IPS-11a (cell line): ENCODE data around the gene APRT.
A peak's percentile ranks its signal among the peaks of the same experiment; 100 is the strongest.

ENCODE experiments used
- H3K4me3 ChIP-seq: one replicate; pipeline ENCODE4 v1.5.1; 2013; ENCODE audit warnings: low read depth, low read length, control low read depth

APRT gene

DNA sequence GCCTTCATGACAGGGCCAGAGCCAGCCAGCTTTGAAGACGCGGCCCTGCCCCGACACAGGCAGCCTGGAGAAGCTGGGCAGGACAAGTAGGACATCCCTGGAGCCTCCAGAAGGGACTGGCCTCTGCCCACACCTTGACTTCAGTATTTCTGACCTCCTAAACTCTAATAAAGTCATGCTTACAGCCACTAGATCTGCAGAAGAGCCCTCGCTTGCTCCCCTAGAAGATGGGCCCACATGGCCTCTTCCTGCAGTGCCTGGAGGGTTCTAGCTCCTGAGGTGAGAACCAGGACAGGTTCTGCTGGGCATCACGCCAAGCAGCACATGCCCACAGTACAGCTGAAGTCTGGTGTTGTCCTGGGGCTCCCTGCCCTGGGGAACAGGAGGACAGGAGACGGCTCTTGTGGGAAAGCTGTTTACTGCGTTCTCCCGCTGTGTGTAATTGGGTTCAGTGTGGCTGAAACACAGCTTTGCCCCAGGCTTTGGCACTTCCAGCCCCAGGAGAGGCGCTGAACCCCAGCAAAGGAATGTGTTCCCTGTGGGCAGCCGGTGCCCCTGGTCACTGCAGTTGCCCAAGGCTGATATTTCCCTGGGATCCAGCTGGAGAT, 2.6 kb downstream of the APRT start:
- H3K4me3 ChIP-seq: no peak overlapping the region

DNA sequence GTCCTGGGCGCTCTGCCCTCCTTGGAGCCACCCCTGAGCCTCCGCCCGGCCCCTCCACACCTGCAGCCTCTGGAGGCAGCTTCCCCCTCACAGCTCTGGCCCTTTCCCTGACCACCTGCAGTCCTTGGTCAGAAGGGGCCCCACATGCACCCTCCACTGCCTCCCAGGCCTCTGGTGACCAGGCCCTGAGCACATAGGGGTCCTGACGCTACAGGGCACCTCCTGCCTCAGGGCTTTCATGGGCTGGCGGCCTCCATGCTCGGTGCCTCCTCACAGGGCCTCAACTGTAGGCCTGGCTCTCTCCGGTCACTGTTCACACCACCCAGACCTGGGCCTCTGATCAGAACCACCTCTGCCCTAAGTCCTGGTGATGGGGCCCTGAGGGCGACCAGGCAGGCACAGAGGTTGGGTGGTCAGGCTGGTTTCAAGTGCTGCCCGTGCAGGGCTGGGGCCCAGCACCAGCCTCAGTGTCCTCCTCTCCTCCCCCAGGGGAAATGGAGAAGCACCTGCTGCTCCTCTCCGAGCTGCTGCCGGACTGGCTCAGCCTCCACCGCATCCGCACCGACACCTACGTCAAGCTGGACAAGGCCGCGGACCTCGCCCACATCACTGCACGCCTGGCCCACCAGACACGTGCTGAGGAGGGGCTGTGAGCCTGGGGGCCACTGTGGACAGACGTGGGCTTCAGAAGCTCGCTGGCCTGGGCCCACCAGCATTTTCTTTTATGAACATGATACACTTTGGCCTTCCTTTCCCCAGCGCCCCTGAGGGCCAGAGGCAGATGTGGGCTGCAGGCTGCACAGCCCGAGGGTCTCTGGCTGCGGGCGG, 3.9 kb downstream of the APRT start:
- no peak overlapping the region for H3K4me3 ChIP-seq

DNA sequence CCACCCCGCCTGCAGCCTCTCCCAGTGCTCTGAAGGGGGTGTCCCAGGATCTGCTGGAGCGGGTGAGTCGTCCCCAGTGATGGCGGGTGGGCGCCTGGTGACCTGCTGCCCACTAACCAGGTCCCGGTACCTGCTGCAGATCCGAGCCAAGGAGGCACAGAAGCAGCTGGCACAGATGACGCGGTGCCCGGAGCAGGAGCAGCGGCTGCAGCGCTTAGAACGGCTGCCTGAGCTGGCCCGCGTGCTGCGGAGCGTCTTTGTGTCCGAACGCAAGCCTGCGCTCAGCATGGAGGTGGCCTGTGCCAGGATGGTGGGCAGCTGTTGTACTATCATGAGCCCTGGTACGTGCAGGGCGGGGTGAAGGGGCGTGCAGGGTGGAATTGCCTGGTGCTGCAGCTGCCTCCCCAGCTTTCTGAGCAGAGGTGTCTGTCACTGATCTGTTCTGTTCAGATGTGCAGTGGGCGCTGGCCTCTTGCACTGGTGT, 4.5 kb downstream of the APRT start:
- no peak overlapping the region for H3K4me3 ChIP-seq

DNA sequence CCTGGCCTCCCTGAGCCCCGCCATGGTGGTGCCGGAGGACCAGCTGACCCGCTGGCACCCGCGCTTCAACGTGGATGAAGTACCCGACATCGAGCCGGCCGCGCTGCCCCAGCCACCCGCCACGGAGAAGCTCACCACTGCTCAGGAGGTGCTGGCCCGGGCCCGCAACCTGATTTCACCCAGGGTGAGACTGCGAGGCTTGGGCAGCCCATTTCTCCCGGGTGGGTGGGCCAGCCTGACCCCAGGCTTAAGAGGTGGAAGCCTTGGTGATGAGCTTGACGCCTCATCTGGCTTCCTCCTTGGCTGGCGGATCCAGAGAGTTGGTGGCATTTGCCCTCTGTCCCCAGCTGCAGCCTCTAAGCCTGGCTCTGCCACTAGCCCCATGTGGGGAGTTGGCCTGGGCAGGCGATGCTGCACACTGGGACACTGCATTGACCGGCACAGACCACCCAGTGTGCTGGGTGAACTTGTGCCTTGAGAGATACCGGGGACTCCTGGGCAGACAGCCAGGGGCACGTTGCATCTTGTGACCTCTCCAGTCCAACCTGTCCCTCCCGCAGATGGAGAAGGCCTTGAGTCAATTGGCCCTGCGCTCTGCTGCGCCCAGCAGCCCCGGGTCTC, 5.1 kb downstream of the APRT start:
- H3K4me3 ChIP-seq: no peak overlapping the region

DNA sequence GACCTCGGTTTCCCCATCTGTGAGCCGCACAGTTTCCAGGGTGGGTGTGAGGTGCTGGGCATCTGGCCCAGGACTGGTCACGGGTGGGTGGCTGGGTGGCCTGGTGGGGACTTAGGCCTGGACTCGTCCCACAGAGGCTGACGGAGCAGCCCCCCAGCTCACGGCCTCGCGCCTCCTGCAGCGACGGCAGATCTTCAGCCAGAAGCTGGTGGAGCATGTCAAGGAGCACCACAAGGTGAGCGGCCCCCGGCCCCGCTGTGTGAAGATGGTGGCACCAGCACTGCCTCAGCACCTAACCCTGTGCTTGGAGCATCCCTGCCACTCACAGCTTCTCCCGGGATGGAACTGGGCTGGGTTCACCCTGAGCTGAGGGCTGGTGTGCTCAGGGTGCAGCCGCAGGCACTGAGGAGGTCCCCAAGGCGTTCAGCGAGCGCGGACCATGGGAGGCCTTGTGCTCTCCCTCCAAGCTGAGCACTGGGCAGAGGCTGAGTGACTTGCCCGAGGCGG, 5.8 kb downstream of the APRT start:
- H3K4me3 ChIP-seq: no peak overlapping the region

DNA sequence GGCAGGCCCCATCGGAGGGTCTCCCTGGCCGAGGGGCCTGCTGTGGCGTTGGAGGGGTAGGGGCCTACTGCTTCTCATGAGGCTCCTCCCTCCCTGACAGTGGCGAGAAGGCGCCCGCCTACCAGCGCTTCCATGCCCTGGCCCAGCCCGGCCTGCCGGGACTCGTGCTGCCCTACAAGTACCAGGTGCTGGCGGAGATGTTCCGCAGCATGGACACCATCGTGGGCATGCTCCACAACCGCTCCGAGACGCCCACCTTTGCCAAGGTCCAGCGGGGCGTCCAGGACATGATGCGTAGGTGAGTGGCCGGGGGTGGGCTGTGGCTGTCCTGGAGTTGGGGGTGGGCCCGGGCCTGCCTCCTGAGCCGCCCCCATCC, 6.4 kb downstream of the APRT start:
- no peak overlapping the region for H3K4me3 ChIP-seq

DNA sequence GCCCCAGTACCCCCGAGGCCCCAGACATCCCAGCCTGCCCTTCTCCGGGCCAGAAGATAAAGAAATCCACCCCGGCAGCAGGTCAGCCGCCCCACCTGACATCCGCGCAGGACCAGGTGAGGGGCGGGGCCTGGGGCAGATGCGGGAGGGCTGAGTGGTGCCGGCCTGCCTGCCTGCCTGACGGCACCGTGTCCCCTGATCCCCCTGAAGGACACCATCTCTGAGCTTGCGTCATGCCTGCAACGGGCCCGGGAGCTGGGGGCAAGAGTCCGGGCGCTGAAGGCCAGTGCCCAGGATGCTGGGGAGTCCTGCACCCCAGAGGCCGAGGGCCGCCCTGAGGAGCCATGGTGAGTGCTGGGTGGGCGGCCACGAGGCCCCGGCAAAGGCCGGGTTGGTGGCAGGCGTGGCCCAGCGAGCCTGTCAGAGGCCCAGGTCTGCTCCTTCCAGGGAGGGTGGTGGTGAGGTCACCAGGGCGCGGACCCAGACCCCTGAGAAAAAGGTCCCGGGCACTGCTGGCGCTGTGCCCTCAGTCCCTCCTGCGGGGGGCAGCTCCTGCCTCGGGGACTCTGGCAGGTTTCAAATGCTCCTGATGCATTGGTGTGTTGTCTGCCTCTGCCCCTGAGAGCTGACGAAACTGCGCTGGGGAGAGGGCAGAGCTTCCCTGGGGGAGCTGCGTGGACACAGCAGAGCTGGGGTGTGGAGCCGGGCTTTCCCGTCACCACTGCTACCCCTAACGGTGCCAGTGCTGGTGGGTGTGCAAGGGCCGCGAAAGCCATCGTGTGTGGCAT, 7.0 kb downstream of the APRT start:
- H3K4me3 ChIP-seq: peak overlapping the region; percentile 53

DNA sequence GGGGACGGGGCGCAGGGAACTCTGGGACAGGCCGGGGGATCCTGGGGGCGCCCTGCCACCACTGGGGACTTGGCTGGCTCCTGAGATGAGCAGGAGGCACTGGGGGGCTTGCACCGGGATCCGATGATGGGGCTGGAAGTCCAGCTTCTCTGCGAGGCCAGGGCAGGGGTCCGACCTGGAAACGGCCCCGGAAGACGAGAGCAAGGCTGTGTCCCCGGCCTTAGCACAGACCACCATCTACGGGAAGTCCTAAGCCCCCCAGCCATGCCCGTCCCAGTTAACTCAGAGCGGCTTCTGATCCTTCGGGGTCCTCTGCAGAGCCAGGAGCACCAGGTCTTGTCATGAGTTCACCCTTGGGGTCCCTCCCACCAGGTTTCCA, 7.6 kb downstream of the APRT start:
- peak overlapping the region; percentile 53 for H3K4me3 ChIP-seq

DNA sequence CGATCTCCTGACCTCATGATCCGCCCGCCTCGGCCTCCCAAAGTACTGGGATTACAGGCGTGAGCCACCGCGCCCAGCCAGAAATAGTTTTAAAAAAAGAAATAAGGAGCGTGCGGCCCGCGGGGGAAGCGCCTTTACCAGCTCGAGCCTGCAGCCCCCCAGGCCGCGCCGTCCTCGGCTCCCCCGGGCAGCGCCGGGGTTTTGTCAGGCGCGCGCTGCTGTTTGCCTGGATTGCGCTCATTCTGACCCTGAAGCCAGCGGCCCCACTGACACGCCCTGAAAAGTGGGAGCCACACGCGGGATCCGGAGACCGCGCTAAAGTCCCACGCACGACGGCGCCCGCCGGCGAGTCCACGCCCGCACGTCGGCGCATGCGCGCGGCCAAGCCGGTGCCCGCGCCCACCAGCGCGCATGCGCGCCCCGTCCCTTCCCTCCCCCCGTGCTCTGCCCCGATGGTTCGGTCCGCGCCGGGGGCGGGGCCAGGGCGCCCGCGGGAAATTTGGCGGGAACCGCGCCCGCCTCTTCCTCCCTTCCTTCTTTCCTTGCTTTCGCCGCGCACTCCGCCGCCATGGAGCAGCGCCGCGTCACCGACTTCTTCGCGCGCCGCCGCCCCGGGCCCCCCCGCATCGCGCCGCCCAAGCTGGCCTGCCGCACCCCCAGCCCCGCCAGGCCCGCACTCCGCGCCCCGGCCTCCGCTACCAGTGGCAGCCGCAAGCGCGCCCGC, 8.3 kb downstream of the APRT start, which contains the start of gene CDT1:
TSS of gene CDT1 (plus strand) at position 526 of the 724 bp plus-strand sequence. CDS start at position 569, 43 bp downstream.
- H3K4me3 ChIP-seq: peak within 1 kb of the TSS; percentile 66

DNA sequence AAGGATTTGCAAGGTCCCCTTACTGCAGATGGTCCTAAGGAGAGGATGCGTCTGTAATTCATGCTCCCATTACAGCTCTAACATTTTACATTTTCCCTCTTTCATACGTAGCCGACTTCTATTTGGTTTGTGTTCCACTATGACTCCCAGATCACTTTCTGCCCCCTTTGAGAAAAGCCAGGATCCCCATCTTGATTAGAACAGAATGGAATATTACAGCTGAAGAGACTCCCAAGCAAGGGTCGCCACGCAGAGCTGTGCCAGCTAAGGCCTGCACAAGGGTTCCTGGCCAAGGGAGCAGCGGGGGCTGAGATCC, 11.5 kb downstream of the APRT start:
- no peak overlapping the region for H3K4me3 ChIP-seq

DNA sequence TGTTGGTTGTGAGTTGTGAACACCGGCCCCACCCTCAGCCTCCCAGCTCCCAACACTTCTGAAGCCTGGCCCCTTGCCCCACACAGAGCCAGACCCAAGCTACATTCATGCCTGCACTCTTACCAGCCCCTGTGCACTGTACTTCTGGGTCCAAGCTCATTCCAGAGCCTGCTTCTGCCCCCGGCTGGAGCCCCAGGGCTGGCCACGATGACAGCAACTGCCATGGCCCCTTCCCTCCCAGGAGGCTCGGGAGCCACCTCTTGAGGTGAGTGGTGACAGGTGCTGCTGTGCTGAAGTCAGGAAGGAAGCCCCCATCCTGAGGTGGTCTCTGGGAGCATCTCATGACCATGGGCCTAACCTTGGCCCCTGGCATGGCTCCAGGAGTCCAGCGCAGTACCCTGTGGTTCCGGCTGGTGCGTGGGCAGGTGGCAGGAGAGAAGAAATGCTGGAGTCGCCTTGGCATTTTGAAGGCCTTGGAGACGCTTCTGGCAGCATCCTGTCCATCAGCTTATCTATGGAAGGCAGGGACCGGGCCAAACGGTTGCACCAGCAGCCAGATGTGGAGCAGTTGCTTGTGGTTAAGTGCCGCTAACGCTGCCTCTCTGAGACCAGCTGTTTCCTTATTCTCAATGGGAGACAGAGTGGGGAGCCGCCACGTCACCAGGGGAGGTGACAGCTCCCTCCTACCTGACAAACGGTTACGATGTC, 12.0 kb downstream of the APRT start:
- H3K4me3 ChIP-seq: no peak overlapping the region

DNA sequence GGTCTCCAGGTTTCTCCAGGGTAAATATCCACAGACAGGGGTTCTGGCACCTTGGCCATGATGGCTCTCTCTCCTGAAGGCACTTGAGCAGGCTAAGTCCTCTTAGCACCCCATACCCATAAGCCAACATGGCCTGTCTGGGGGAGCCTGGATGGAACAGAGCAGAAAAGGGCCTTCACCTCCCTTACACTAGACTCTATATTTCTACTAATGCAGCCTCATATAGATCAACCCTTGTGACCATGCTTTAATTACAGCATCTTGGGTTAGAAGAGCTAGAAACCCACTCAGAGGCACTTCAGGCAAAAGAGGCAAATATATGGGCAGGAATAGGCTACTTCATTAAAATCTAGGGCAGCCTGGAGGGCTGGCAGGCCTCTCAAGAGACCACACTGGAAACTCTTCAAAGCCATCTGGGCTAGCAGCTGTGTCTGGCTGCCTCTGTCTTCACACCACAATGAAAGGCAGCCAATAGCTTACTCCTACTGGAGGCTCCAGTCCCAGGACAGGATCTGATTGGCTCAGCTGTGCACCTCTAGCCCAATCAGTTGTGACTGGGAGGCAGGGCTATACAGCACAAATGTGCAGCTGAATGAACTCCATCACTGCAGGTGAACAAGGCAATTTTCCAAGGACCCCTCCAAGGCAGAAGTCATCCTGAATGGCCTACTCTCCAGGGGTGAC, 12.8 kb downstream of the APRT start:
- no peak overlapping the region for H3K4me3 ChIP-seq

DNA sequence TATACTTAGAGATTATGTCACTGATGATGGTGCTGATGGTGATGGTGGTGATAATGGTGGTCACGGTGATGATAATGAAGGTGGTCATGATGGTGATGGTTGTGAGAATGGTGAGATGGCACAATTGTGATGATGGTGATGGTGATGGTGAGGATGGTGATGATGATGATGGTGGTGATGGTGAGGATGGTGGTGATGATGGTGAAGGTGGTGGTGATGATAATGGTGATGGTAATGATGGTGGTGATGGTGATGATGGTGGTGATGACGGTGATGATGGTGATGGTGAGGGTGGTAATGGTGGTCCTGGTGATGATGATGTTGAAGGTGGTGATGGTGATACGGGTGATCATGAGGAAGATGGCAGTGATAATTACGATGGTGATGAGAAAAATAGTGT, 13.7 kb downstream of the APRT start:
- no peak overlapping the region for H3K4me3 ChIP-seq

DNA sequence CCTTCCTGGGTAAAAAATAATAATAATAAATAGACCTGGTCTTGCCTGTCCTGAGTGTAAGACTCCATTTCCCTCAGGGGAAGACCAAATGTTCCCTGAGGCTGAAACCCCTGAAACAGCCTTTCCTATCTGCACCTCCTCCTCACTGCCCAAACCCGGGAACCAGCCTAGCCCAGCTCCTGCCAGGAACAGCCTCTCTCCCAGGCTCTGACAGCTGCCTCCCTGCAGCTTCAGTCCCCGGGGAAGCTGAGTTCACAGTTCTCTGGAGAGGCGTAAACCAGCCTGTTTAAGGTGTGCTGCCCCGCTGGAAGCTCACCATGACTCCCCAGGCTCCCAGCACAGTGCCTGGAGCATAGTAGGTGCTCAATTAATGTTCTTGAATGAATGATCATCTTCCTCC, 15.4 kb downstream of the APRT start:
- no peak overlapping the region for H3K4me3 ChIP-seq

DNA sequence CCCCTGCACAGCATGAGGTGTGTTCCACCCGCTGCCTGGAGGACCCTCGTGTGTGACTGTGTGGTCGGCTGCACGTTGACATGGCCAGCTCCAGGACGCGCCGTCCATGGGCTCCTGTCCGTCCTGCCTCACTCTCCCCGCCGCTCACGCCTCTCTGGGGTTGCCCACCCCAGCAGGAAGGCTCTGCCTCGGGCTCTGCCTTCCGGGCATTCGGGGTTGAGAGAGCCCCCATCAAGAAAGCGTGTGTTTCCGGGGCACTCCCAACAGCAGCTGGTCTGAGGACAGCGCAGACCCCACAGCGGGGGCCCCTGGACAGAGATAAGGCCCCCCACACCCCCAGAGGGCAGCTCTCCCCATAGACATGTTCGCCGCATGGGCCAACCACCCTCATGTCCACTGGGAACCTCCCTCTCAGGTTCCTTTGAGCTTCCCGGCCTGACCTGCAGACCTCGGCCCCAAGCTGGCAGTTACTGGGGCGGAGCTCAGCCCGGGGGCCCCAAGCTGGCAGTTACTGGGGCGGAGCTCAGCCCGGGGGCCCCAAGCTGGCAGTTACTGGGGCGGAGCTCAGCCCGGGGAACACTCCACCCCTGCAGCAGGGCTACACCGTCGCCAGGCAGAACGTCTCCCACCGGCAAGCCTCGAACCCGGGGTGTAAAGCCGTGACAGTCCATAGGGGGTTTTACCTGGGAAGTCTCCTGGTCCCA, 18.3 kb downstream of the APRT start:
- no peak overlapping the region for H3K4me3 ChIP-seq

DNA sequence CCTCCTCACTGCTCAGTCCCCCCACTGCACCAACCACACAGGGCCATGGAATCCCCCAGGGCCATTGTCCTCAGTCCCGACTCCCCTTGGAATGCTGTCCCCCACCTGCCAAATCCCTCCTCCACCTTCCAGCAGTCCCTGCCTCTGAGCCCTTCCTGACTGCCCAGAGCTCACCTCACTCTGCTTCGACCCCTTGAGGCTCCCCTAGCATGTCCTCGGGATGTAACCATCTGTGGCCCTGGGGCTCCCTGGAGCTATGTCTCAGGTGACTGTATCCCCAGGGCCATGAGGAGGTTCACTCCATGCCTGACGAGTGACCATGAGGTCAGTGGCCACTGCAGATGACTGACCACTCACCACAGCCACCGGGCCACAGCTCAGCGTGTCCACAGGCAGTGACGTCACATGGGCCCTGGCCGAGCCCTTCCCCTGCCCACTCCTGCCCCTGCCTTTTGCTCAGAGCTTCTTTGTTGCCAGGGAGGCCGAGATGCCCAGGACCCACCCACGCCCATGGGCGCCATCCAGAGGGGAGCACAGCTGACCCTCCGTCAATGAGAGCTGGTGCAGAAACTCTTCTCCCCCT, 19.0 kb downstream of the APRT start:
- H3K4me3 ChIP-seq: no peak overlapping the region

DNA sequence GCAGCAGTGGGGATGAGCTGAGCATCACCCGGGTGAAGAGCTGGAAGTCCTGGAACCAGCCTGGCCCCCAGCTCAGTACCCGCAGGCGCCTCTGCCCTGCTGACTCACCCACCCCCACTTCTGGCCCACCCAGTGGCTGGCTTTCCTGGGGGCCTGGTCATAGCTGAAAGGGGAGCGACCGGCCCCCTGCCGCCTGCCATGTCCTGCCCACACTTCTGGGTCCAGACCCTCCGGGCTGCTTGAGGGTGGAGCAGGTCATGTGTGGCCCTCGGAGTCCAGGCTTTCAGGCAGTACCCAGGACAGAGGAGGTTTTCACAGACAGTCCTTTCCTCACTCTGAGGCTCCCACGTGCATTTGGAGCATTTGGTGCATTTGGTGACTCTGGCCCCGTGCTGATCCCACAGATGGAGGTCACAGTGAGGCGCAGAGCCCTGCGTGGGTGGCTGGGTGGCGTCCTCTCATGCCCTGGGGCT, 19.6 kb downstream of the APRT start:
- no peak overlapping the region for H3K4me3 ChIP-seq
